C4-2B (cell line): Measurements from ENCODE around the gene SWI5.

Experiments
- H3K27ac ChIP-seq: fragments of 450-650 bp; 2 replicates; pipeline ENCODE4 v1.5.1; 2017
- CTCF ChIP-seq: fragments of 450-650 bp; conservative IDR thresholded peaks from 2 replicates; pipeline ENCODE4 v1.5.1; 2017; ENCODE audit warnings: mild to moderate bottlenecking
- ZFX ChIP-seq: fragments of 450-650 bp; IDR thresholded peaks from 2 replicates; pipeline ENCODE4 v1.6.1; 2017

The SWI5 gene

DNA sequence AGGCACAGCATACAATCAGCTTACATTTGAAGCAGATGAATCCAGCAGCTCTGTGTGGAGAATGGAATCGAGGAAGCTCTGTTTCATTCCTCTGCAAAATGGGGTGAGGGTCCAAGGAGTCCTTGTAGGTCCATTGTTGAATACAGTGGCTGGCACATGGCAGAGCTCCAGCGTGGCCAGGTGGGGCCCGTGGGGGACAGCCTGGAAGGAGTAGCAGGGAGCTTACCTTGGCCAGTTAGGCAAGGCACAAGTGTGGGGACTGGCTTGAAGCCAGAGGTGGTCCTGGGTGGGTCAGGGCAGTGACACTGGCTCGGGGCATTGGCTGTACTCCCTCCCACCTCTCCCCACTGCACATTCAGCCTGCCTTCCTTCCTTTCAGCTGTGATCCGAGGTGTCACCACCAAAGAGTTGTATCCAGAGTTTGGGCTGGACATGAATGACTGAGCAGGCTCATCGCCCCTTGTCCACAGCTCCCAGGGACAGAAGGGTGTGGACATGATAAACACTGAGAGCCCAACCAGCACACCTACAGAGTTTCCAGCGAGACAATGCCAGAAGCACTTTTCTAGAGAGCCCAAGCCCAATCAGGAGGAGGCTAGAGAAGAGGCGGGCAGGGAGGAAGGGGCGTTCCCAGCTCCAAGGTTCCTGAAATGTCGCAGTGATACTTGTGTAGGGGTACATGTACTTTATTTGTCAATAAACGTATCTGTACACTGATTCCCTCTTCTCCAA, 12.4 kb downstream of the SWI5 start:
- TF ChIP-seq ZFX (no peak), CTCF (no peak)
- no peak overlapping the region for H3K27ac ChIP-seq

DNA sequence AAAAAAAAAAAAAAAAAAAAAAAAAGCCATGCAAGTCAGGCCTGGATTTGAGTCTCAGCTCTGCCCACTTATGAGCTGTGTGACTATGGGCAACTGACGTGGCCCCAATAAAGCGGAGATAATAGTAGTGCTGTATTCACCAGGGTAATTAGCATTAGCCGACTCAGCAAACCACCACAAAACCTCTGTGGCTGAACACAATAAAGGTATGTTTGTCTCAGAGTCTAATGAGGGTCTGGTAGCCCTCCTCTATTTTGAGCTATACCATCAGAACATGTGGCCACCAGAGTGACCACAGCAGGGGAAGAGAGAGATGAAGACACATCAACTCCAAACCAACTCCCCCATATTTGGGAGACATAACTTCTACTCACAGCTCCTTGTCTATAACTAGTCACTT, 15.9 kb downstream of the SWI5 start:
- TF ChIP-seq ZFX = no peak
- H3K27ac ChIP-seq = no peak overlapping the region

- TF ChIP-seq CTCF (no peak), ZFX (no peak)
- H3K27ac ChIP-seq = no peak overlapping the region
These were observed 17.0 kb downstream of the SWI5 start for GRCh38 chr9:128293091-128293490.

GRCh38 chr9:128294142-128294541, 18.1 kb downstream of the SWI5 start:
- H3K27ac ChIP-seq = no peak overlapping the region
- TF ChIP-seq ZFX (no peak), CTCF (no peak)

- TF ChIP-seq ZFX = no peak
- TF ChIP-seq CTCF = no peak
- H3K27ac ChIP-seq = no peak overlapping the region
These were observed 20.5 kb downstream of the SWI5 start for GRCh38 chr9:128296340-128297220.

DNA sequence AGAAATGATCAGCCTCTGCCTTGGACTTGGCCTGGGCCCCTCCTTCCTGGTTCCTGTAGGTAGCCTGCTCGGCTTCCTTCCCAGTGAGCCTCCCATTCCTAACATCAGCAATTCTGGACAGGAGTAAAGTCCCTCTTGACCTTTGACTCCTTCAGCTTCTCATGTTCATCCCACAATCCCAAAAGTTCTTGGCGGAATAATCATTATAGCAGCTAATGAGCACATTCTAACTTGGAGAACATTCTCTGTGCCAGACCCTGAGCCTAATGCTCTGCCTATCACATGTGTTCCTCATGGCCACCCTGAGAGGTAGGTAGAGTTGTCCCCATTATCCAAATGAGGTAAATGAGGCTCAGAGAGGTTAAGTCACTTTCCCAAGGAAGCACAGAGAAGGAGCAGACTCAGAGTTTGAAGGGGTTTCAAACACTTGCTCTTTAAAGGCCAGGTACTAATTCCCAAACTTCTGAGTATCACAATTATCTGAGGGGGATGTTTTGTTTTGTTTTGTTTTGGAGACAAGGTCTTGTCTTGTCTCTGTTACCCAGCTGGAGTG, 21.2 kb downstream of the SWI5 start:
- TF ChIP-seq CTCF = no peak
- no peak for TF ChIP-seq ZFX
- no peak overlapping the region for H3K27ac ChIP-seq

GRCh38 chr9:128298535-128299482, 22.7 kb downstream of the SWI5 start:
- H3K27ac ChIP-seq = no peak overlapping the region
- TF ChIP-seq CTCF (no peak), ZFX (no peak)
